Measurements from ENCODE around the gene LCMT1. TPM values are rescaled to one million over a fixed set of nuclear protein-coding genes. Genes with fewer than 3 reads are reported as not detected.

LCMT1 gene
- total and polyA plus RNA-seq, 9 of the 15 experiments (the other 6 are each of a cell fraction or from before 2014, with no cell fraction given), result 20.0 to 42.8 (median 32.3) TPM

- no peak overlapping the region for H3K9ac ChIP-seq (ENCODE audit: insufficient read depth in 1 of 2, low read depth in 2 of 2, low read length in 2 of 2)
- no peak overlapping the region for H3K27ac ChIP-seq (ENCODE audit: extremely low read depth, low read depth, low read length)
- TF ChIP-seq, protein P1, sequence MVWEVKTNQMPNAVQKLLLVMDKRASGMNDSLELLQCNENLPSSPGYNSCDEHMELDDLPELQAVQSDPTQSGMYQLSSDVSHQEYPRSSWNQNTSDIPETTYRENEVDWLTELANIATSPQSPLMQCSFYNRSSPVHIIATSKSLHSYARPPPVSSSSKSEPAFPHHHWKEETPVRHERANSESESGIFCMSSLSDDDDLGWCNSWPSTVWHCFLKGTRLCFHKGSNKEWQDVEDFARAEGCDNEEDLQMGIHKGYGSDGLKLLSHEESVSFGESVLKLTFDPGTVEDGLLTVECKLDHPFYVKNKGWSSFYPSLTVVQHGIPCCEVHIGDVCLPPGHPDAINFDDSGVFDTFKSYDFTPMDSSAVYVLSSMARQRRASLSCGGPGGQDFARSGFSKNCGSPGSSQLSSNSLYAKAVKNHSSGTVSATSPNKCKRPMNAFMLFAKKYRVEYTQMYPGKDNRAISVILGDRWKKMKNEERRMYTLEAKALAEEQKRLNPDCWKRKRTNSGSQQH (CRISPR knock-in tag; IDR thresholded peaks at IDR 0.05), result no peak
- no peak for TF ChIP-seq E2F6 (IDR thresholded peaks at IDR 0.05; ENCODE audit: borderline replicate concordance in 1 of 2, extremely low read depth in 1 of 2, insufficient read depth in 1 of 2, insufficient read length in 1 of 2, low read depth in 1 of 2, low read length in 1 of 2, poor library complexity in 1 of 2, severe bottlenecking in 1 of 2)
- TF ChIP-seq NR3C1 (CRISPR knock-in tag; IDR thresholded peaks at IDR 0.05), result no peak
- no peak for TF ChIP-seq ZEB2 (IDR thresholded peaks at IDR 0.05)
- no peak for TF ChIP-seq ZNF518B (CRISPR knock-in tag; IDR thresholded peaks at IDR 0.05)
- TF ChIP-seq ZNF175 (CRISPR knock-in tag; IDR thresholded peaks at IDR 0.05; ENCODE audit: low read depth), result no peak
- no peak for TF ChIP-seq ESRRA (IDR thresholded peaks at IDR 0.05; ENCODE audit: borderline replicate concordance, low read depth)
- no peak for TF ChIP-seq MAZ (CRISPR knock-in tag; conservative IDR thresholded peaks at IDR 0.05 in 1 of 2, IDR thresholded peaks at IDR 0.05 in 1 of 2)
- TF ChIP-seq, protein P2, sequence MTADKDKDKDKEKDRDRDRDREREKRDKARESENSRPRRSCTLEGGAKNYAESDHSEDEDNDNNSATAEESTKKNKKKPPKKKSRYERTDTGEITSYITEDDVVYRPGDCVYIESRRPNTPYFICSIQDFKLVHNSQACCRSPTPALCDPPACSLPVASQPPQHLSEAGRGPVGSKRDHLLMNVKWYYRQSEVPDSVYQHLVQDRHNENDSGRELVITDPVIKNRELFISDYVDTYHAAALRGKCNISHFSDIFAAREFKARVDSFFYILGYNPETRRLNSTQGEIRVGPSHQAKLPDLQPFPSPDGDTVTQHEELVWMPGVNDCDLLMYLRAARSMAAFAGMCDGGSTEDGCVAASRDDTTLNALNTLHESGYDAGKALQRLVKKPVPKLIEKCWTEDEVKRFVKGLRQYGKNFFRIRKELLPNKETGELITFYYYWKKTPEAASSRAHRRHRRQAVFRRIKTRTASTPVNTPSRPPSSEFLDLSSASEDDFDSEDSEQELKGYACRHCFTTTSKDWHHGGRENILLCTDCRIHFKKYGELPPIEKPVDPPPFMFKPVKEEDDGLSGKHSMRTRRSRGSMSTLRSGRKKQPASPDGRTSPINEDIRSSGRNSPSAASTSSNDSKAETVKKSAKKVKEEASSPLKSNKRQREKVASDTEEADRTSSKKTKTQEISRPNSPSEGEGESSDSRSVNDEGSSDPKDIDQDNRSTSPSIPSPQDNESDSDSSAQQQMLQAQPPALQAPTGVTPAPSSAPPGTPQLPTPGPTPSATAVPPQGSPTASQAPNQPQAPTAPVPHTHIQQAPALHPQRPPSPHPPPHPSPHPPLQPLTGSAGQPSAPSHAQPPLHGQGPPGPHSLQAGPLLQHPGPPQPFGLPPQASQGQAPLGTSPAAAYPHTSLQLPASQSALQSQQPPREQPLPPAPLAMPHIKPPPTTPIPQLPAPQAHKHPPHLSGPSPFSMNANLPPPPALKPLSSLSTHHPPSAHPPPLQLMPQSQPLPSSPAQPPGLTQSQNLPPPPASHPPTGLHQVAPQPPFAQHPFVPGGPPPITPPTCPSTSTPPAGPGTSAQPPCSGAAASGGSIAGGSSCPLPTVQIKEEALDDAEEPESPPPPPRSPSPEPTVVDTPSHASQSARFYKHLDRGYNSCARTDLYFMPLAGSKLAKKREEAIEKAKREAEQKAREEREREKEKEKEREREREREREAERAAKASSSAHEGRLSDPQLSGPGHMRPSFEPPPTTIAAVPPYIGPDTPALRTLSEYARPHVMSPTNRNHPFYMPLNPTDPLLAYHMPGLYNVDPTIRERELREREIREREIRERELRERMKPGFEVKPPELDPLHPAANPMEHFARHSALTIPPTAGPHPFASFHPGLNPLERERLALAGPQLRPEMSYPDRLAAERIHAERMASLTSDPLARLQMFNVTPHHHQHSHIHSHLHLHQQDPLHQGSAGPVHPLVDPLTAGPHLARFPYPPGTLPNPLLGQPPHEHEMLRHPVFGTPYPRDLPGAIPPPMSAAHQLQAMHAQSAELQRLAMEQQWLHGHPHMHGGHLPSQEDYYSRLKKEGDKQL (CRISPR knock-in tag; IDR thresholded peaks at IDR 0.05; ENCODE audit: borderline replicate concordance), result no peak
- TF ChIP-seq TEAD2 (tag; IDR thresholded peaks at IDR 0.05), result no peak
These were observed 40.5 kb downstream of the LCMT1 start for GRCh38 chr16:25151996-25152395.

More at GRCh38 chr16:25151996-25152395, 40.5 kb downstream of the LCMT1 start:
- Histone ChIP-seq H2AFZ (ENCODE audit: low read depth, low read length) (no peak overlapping the region), H3K4me1 (replicated peaks in 1 of 2; ENCODE audit: control insufficient read depth in 2 of 2, insufficient read depth in 2 of 2, low read length in 2 of 2) (0 out of 5 replicates have a peak, but pooled peaks cover 0 to 4% of the 10 kb centered on the region in 2 experiments), H3K9me1 (ENCODE audit: control insufficient read depth, insufficient read depth, low read length) (no peaks in the 10 kb centered on the region), H4K20me1 (replicated peaks; ENCODE audit: control insufficient read depth, insufficient read depth, low read length) (no peaks in the 10 kb centered on the region), H3K36me3 (ENCODE audit: control insufficient read depth, insufficient read depth, low read length) (peaks cover 17% of the 10 kb centered on the region), H3K9me3 (replicated peaks; ENCODE audit: control insufficient read depth, insufficient read depth, low read depth, low read length) (no peaks in the 10 kb centered on the region; the same call in 1 of the 2 replicates), H3K27me3 (ENCODE audit: control insufficient read depth in 2 of 2, insufficient read depth in 2 of 2, low read length in 2 of 2) (no peaks in the 10 kb centered on the region), H3K79me2 (ENCODE audit: control insufficient read depth, insufficient read depth, low read length) (no peaks in the 10 kb centered on the region), H3K4me2 (ENCODE audit: insufficient read depth, low read length) (no peak overlapping the region), H3K4me3 (no peak overlapping the region)
- in situ Hi-C loops (cut with MboI) (no loop called here), intact Hi-C loops (cut with micrococcal nuclease) (no loop called here)
- CTCF ChIA-PET (ENCODE audit: low intra/inter-chr PET ratio), result no interaction called here
- no TSS peak for BruUV-seq (replicated peaks)
- 81% methylated on average over 3 of the region's 3 CpGs for WGBS (ENCODE audit: insufficient coverage, low coverage, missing lambda C conversion rate)
- POLR2A ChIA-PET, result interaction anchor here (1.0 kb wide), 1 partner anchor 12 kb away, joined by 3 read pairs; no protein-coding TSS in a partner anchor
- FAIRE-seq (no peak), DNase-seq (ENCODE audit: extremely low read depth in 1 of 4, low spot score in 3 of 4) (no peak), ATAC-seq (no peak)

All from K562 (cell line).